GM19240 (cell line): ENCODE results near the gene CHI3L2.

ENCODE experiments used
- DNase-seq: peaks from one replicate; pipeline ENCODE4 v3.0.0; 2011; ENCODE audit warnings: low spot score; ENCODE audit not compliant: insufficient read length

Gene CHI3L2

DNA sequence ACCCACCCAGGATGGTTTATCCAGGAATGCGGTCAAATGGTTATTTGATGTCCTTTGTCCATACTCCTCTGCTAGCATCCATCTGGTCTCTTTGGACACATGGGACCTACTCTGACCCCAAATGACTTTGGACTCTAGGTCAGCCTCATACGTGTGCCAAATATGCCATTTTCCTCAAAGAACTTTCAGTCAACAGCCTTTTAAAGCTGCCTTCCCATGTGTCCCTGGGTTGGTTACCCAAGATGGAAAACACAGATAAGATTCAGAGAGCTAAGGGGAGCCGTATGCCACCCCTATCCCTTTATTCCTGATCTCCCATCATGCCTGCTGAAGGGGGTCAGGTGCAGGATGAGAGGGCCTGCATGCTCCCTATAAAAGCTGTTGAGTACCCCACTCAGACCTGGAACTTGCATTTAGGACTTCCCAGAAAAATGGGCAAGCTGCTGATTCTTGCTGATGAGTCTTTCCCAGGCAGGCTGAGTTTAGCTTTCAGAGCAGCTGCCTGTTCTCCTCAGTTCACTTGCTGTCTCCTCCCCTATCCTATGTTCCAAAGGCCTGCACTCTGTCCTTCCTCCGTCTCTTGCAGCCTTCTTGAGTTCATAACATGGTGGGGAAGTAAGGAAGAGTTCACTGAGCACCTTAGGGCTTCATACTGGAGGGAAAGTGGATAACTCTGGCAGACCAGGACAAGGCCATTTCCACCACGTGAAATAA, 19.8 kb downstream of the CHI3L2 start:
- DNase-seq, result no peak

DNA sequence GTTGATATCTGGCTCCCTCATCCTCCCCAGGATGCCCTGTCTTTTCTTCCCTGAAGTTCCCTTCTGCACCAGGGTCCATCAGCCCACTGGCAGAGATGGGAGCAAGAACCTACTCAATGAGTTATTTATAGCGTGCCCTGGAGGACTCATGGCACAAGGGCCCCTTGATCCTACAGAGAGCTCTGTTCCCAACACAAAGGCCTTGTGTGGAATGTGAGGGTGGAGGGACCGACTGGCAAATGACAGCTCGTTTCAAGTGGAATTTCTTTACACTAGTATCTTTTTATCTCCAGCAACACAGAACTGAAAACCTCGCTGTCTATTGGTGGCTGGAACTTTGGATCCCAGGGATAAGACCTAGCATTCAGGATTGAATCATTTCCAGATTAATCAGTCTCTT, 22.4 kb downstream of the CHI3L2 start:
- no peak for DNase-seq

DNA sequence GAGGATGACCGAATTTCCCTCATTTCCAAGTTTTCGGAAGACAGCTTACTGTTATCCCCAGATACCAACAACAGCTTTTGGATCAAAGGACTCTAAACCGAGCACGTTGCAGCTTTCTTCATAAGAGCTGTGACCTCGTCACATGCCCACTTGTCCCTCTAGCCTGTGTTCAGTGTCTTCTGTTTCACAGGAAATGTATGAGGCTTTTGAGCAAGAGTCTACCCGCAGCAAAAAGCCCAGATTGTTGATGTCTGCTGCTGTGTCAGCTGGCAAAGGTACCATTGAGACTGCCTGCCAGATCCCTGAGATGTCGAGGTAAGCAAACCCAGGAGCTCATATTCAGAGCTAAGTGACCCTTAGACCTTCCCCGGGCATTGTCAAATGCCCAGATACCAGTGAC, 24.1 kb downstream of the CHI3L2 start:
- no peak for DNase-seq

DNA sequence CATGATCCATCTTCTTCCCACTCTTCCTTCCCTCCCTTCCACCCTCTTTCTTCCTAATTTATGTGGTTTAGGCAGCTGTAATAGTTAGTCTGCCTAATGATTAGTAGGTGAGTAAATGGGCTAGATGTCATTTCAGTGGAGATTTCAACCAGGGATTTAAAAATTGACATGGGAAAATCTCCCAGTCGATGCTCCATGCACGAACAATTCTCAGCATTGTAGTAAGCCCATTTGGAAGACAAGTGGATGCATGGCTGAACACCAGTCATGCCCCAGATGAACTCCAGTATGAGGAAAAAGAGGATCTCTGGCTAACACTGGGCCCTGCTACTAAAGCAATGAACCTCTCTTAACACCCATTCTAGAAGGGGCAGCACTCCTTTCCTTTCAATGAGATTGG, 25.3 kb downstream of the CHI3L2 start:
- DNase-seq, result no peak

DNA sequence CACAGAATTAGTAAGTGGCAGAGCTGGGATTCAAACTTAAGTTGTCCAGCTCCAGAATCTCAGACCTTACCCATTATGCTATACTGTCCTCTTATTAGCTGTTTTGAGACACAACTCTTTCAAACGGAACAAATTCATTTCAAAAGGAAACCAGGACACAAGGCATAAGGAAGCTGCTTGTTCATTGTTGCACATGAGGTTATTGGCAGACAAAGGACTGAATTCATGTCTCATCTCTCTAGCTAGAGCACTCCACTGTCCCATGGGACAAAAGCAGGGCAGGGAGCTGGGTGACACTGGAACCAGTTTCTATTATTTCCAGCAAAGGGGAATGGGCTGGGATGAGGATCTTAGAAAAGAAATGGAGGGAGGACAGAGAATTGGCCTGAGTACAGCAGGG, 26.4 kb downstream of the CHI3L2 start:
- no peak for DNase-seq

DNA sequence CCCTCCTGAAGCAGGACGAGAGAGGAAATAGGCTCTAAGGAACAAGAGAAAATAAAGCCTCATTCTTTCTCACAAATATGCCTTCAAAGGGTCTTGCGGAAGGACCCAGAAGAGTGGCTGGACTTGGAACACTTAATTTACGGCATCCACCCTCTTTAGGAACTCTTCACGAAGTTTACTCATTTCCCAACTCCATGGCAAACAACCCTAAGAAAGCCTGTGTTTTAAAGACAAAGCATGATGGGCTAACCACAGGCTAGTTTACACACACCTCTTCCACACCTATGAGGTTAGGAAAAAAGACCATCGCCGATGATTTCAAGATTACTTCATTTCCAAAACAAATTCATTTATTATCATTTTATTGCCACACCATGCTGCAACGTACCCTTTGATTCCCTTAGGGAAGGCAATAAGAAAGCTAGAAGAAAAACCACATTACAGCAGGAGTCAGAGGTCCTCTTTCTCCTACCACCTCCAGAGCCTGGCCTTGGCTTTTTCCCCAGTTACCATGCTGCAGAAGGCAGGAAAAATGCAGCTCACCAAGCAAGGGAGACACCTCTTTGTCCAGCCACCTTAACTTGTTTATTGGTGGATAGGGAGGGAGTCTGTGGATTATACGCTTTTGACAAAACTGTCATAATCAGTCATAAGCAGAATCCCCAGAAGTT, 29.6 kb downstream of the CHI3L2 start:
- DNase-seq, result no peak

DNA sequence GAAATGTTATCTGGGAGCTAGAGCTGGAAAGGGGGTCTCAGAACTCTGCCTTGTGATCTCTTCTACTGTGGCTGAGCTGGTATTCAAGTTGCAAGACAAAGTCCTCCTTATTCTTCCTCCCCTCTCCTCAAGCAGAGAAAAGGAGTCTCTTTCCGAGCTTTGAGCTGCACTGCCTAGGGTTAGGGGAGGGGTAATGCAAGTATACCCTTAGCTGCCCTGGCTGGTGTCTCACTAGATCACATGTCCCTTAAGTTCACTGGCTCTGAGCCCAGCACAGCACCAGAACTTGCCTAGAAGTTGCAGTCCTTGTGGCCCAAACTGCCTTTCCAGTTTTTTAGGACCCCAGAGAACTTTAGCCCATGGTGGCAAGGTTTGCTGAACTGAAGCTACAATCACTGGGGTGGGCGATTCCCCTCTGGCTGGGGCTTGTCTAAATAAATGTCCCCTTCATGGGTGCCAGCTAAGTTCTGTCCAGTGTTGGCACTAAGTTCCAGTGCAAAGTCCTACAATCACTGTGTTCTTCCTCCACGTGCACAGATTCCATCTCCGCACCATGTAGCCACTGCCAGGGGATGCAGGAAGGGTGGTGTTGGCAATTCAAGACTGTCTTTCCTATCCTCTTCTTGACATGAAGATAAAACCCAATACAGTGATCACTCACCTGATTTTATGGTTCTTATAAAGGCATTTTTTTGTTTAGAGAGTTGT, 40.4 kb downstream of the CHI3L2 start:
- no peak for DNase-seq

DNA sequence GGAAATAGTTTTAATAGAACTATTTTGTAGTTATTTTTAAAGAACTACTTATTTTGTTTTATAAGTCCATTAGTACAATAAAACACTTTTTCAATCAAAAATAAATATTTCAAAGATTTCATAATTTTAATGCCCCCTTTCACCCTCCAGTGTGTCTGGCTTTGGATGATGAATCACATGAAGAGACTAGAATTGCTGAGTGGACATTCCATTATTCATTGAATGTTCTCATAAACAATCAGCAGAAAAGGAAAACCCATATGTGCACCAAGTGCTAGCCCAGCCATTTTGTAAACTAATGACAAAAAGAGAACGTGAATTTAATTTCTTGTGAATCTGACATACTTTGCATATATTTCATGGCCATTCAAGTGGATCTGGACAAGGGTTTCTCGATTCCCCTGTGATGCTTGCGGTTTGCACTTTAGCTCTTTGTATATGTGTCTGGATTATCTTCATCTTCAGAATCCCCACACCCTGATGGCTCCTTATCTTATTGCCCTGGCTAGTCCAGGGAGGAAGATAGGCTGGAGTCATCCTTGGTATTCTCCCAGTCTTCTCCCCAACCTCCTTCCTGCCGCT, 42.4 kb downstream of the CHI3L2 start:
- DNase-seq, result no peak

DNA sequence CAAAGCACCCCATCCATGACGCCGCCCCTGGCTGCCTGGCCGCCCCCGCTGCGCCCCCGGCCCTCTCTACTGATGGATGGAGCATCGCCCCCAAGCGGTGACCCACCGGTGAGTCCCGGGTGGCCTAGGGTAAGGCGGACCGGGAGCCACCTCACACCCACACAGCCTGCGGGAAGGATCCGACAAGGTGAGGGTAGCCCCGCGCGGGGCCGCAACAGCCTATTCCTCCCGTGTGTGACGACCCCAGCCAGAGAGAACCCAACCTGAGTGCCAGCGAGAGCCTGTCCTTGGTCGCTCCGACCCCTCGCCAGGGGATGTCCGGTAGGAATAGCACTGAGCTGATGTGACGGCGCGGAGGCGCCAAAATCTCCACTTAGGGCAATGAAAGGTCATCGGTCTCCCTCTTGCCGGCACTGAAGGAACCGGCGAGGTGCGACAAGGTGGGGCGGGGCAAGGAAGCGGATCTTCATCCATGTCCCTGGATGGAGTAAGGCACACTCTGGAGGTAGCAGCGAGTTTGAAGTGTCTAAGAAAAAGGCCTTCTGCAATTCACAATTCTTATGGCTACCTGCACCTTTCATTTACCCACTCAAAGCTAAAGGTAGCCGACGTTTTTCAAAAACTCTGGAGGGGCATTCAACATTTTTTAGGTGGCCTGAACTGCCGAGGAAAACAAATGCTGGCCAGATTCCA, 43.4 kb downstream of the CHI3L2 start:
- no peak for DNase-seq

DNA sequence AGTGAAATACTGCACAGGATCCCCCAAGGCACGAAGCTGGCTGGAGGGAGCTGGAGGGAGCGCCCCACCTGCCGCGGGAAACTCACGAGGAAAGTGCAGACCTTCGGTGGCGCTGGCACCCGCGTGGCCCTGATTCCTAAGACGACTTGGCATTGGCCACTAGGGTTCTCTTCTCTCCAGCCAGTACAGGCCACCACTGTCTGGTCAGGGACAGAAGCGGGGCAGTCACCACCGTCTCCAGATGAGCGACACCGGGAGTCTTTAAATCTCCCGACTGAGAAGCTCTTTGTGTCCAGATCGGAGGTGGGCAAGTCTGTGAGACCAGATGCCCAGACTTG, 43.9 kb downstream of the CHI3L2 start:
- DNase-seq, result no peak

DNA sequence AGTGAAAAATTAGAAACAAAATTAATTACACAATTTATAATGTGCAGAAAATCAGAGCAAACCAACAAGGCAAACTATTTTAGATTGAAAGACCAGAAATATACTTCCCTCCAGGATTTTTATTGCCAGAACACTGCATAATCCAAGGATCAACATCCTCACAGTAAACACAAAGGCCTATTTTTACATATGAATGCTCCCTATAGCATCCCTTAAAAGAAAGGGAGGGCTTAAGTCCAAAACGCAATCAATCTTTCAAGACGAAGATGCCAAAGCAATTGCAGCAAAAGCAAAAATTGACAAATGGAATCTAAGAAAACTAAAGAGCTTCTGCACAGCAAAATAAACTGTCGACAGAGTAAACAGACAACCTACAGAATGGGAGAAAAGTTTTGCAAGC, 44.6 kb downstream of the CHI3L2 start:
- no peak for DNase-seq

DNA sequence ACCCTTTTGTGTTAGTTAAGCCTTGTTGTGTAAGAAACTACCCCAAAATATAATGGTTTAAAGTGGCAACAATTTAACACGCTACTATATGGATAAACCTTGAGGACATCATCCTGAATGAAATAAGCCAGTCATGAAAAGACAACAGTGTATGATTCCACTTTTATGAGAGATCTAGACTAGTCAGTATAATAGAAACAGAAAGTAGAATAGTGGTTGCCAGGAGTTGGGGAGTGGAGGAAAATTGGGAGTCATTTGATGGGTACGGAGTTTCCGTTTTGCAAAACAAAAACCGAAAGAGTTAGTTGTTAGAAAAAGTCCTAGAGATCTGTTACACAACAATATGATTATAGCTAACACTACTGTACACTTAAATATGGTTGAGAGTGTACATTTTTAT, 47.1 kb downstream of the CHI3L2 start:
- no peak for DNase-seq

DNA sequence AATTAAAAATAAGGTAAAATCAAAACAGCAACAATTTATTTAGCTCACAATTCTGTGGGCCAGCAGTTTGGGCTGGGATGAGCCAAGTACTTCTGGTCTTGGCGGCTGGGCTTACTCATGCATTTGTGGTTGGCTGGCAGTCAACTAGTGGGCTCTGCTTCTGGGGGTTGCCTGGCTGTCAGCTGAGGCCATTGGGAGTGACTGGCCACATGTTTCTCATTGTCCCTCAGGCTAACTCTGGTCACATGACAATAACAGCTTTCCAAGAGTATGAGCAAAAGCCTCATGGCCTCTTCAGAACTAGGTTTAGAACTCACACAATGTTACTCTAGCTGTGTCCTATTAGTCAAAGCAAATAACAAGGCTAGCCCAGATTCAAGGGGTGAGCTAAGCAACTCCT, 47.6 kb downstream of the CHI3L2 start:
- DNase-seq, result no peak

DNA sequence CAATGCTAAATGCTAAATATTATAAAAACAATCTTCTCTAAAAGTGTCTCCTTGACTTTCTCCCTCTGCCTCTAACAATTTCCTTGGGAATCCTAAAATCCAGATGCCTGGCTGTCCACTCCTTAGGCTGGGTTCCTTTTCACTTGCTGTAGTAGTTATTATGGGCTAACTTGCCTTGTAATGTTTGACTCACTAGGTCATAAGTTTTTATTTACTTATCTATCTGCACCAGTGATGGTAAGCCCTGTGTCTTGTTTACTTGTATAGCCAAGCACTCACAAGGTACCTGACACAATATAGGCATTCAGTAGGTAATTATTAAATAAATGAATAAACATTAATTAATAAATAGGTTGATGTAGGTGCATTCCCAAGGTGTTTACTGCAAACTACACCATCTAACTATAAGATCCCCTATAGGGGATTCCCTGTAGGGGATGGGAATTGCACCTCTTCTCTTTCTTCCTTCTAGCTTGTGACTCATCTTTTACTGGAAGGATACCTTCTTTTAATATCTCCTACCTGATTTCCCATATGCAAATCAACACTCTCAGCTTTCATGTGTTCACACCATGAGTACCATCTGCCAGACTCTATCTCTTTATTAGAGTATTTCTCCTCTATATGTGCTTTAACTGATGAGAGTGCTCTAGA, 48.4 kb downstream of the CHI3L2 start:
- no peak for DNase-seq

DNA sequence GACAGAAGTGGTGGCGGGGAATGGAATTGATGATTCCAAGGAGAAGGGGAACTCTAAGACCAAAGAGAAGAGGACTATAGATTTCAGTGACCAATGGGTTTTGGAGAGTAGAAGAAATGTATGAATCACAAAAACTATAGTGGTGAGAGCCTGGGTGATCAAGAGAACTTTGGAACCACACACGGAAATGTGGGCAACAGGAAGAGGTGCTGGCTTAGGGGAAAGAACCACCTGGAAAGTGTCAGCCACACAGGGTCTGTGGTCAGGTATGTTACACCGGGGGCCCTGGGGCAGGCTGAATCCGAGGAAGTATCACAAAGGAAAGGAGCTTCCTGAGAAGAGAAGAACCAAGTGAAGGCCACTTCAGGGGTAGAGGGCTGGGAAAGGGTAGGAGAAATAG, 51.6 kb downstream of the CHI3L2 start:
- DNase-seq, result no peak

DNA sequence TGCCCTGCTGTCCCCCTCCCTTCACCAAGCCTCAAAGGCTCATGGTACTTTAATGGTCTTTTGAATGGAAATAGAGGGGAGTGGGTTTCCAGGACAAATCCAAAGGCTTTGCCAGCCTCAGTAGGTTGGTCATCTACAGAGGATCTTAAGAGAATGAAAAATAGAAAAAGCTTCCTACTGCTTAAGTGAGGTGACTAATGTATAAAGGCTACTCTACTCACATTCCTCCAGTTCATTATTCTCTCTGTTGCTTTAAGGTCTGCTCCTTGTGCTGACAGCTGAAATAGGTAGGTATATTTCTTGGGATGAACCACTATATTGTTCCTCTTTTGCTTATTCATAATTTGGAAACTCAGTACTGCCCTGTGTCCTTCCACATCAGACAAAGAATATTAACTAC, 52.8 kb downstream of the CHI3L2 start:
- DNase-seq, result no peak

DNA sequence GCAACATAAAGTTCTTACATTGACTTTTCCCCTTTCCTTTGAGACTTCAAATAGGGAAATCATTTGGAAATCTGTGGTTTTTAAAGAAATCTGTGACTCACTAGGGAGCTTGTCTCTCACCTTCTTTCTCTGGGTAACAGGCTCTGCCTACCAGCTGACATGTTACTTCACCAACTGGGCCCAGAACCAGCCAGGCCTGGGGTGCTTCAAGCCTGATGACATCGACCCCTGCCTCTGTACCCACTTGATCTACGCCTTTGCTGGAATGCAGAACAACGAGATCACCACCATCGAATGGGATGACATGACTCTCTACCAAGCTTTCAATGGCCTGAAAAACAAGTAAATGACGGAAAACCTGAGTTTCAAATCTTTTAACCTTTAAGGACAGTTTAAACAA, 53.9 kb downstream of the CHI3L2 start:
- no peak for DNase-seq

DNA sequence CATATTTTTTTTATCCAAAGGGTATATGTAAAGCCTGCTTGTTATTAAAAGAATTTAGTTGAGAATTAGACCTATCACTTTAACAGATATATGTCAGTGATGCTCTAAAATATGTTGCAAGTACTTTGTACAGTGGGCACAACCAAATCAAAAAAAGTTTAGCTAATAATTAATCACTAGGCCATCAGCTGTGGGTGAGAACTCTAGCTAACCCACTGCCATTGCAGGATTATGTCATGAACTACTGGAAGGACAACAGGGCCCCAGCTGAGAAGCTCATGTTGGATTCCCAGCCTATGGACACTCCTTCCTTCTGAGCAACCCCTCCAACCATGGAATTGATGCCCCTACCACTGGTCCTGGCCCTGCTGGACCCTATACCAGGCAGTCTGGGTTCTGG, 56.3 kb downstream of the CHI3L2 start:
- DNase-seq, result no peak

DNA sequence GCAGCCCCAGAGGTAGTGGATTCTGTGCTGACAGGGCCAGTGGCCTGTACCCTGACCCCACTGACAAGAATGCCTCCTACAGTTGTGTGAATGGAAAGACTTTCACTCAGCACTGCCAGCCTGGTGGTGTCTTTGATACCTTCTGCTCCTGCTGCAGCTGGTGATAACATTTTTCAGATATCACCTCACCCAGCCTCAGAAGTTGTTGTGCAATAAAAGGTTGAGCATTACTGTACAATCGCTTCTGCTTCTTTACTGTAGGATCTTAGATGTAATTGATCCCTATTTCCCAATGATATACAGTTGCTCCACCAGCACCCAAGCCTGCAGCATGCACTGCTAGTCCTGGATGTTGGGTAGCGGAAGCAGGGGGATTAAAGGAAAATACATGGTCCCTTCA, 58.4 kb downstream of the CHI3L2 start:
- no peak for DNase-seq

DNA sequence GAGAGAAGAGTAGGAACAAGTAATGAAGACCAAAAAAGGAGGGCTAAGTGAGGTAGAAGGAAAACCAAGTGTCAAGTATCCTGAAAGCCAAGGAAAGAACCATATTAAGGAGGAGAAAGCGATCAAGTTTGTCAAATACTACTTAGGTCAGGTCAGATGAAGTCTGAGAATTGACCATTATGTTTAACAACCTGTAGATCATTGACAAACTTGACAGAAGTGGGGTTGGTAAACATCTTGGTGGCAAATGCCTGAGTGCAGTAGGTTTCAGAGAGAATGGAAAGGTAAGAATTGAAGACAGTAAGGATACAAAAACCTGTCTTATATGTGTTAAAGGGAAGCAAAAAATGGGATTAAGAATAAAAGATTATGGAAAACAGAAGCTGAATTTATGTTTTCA, 59.4 kb downstream of the CHI3L2 start:
- DNase-seq, result no peak

DNA sequence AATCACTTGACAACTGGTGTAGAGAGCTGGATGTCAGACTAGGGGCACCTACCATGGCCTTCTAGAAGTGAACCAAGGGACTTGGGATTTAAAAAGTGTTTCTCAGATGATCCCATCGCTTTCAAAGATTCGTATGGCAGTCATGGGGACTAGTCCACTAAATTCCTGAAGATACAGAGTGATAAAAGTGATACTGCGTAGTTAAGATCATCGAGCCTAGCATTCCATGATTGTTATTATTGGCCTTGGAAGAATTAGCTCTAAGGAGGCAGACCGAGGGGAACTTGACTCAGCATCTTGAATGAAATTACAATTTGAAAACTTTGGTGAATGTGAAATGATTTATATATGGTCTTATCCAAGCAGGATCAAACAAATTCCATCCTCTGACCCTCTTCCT, 61.9 kb downstream of the CHI3L2 start:
- DNase-seq, result no peak
